Neural crest cell (in vitro differentiated cells): ENCODE data around the gene PRSS21. TPM values are rescaled to one million over a fixed set of nuclear protein-coding genes. Genes with fewer than 3 reads are reported as not detected.

ENCODE experiments used
- DNase-seq: peaks from one replicate; pipeline ENCODE4 v3.0.0; 2021; ENCODE audit warnings: low read depth, mixed read lengths, low spot score
- H3K27ac Mint-ChIP-seq: one replicate; pipeline ENCODE4 v1.8.0; 2021; ENCODE audit warnings: mild to moderate bottlenecking, mixed read lengths; ENCODE audit not compliant: unreplicated experiment
- H3K27me3 Mint-ChIP-seq: 2 replicates; pipeline ENCODE4 v1.8.0; 2021; ENCODE audit warnings: low read depth, mild to moderate bottlenecking, mixed read lengths
- H3K36me3 Mint-ChIP-seq: 2 replicates; pipeline ENCODE4 v1.8.0; 2021; ENCODE audit warnings: low read depth, mild to moderate bottlenecking, mixed read lengths
- H3K4me1 Mint-ChIP-seq: 2 replicates; pipeline ENCODE4 v1.8.0; 2021; ENCODE audit warnings: mixed read lengths
- H3K4me3 Mint-ChIP-seq: one replicate; pipeline ENCODE4 v1.8.0; 2021; ENCODE audit warnings: mild to moderate bottlenecking, mixed read lengths
- H3K9me3 Mint-ChIP-seq: 2 replicates; pipeline ENCODE4 v1.8.0; 2021; ENCODE audit warnings: mixed read lengths
- total RNA-seq: library from RNA; stranded (reverse); gene quantifications from 2 replicates; pipeline ENCODE4 v1.2.1, GENCODE V29; 2021
- TF ChIP-seq, protein P1 (sequence below): fragments of 200-600 bp; sonication (generic); conservative IDR thresholded peaks from 2 replicates; pipeline ENCODE4 v1.5.0; 2021; ENCODE audit warnings: antibody characterized with exemption, mild to moderate bottlenecking

PRSS21 gene
- total RNA-seq, 1 donor from 2014 or later, result not detected

DNA sequence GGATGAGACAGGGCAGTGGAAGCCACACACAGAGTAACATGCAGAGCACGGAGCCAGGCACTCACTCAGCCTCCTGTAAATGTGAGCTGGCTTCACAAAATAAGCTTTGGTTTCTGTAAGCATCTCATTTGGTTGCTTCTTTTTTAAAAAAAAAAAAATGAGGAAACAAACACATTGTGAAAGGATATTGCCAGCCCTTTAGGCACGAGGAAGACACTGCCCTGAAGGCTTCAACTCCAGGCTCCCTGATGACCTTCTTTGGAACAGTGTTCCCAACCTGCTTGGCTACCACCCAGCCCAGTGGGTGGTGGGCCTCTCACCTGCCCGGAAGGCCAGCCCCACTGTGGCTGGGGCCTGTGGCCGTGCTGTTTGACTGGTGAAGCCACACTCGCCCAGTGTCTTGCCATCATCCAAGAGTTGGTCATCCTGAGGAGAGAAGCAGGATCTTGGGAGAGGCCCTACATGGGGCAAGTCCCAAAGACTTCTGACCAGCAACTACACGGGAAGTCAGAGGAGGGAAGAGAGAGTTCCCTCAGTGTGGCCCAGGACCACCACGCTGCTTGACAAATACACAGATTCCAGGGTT lies 41.8 kb upstream of the PRSS21 start:
- TF ChIP-seq, protein P1, sequence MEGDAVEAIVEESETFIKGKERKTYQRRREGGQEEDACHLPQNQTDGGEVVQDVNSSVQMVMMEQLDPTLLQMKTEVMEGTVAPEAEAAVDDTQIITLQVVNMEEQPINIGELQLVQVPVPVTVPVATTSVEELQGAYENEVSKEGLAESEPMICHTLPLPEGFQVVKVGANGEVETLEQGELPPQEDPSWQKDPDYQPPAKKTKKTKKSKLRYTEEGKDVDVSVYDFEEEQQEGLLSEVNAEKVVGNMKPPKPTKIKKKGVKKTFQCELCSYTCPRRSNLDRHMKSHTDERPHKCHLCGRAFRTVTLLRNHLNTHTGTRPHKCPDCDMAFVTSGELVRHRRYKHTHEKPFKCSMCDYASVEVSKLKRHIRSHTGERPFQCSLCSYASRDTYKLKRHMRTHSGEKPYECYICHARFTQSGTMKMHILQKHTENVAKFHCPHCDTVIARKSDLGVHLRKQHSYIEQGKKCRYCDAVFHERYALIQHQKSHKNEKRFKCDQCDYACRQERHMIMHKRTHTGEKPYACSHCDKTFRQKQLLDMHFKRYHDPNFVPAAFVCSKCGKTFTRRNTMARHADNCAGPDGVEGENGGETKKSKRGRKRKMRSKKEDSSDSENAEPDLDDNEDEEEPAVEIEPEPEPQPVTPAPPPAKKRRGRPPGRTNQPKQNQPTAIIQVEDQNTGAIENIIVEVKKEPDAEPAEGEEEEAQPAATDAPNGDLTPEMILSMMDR, result no peak
- peak overlapping the region; percentile 75 for H3K27ac Mint-ChIP-seq
- DNase-seq, result no peak
- H3K4me3 Mint-ChIP-seq, result peak overlapping the region; percentile 96
- peaks cover 26% of the 10 kb centered on the region for H3K4me1 Mint-ChIP-seq
- H3K36me3 Mint-ChIP-seq, result peaks cover 9% of the 10 kb centered on the region
- H3K9me3 Mint-ChIP-seq, result no peaks in the 10 kb centered on the region
- peaks cover 9% of the 10 kb centered on the region for H3K27me3 Mint-ChIP-seq

DNA sequence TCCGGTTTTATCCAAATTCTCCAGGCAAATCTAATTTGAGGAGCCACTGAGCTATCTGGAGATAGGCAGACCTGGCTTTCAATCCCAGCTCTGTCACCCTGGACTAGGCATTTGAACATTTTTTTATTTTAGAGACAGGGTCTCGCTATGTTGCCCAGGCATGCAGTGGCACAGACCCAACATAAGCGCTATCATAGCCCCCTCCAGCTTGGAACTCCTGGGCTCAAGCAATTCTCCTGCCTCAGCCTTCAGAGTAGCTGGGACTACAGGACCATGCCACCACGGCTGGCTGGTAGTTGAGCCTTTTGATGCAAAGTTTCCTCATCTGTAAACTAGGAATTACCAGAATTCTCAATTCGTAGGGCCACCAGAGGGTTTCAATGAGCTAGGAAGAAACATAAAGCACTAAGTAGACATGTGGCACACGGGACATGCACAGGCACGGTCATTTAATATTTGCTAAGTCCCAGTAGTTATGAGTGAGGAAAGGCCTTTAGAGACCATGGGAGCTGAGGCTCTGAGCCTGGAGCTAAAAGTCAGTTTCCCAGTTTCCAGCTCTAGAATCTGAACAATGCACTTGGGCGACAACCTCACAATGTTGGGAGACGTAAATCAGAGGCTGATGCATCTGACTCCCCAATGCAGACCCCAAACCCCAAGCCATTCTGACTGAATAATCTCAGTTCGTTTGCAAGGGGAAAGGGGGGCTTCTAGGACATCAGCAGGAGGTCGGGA lies 41.1 kb upstream of the PRSS21 start:
- Mint-ChIP-seq H3K27me3 (peaks cover 9% of the 10 kb centered on the region), H3K9me3 (no peaks in the 10 kb centered on the region), H3K27ac (peak overlapping the region; percentile 97), H3K36me3 (peaks cover 9% of the 10 kb centered on the region), H3K4me1 (peaks cover 26% of the 10 kb centered on the region), H3K4me3 (peak overlapping the region; percentile 96)
- DNase-seq, result no peak
- TF ChIP-seq, protein P1, result no peak

DNA sequence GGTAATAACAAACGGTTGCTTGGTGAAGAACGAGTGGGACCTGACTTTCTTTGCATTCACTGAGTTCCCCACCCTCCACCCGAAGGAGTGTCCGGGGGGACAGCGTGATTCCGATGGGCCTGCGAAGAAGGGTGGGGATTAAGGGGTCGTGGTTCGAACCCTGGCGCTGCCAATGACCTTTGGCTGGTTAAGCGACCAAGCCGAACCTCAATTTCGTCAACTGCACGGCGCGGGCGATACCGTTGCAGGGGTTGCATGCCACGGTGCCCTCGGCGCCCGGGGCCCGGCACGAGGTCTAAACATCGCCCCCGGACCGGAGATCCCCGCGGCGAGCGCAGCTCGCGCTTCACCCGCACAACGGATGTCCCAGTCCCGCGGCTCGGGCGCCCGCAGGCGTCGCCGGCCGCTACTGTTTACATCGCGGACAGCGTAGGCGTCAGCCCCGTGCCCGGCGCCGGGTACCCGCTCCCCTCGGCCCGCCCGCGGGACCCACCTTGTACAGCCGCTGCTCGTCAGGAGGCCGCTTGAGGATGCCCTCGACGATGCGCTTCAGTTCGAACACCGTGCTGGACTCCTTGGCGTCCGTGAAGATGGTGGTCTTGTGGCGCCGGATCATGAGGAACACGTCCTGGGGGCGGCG lies 40.4 kb upstream of the PRSS21 start:
- H3K36me3 Mint-ChIP-seq, result peaks cover 9% of the 10 kb centered on the region

DNA sequence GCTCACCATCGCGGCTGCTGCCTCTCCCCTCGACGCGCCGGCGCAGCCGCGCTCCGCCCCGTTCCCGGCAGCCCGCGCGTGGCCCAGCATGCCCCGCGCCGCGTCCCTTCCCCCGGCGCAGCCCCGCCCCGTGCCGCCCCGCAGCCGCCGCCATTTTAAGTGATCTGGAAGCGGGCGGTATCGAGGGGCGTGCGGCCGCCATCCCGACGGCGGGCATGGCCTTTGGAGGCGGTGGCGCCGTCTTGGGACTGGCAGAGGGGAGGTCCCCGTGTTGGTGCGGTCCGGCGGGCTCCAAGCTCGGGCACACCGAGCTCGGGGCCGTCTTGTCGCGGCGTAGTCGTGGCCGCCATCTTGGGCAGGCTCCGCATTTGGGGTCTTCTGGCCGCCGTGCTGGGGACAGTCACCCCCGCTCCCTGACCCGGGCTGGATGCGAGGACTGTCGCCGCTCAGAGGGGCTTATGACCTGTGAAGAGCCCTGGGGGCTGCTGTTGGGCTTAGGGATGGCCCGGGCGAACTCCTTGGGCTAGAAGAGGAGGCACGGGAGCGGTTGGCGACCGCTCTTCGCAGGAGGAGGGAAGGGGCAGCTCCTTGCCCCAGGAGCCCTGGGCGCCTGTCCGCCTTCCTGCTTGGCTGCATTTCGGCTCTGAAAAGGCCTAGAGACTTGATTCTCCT lies 39.7 kb upstream of the PRSS21 start, which contains the start of gene ELOB:
TSS of gene ELOB (minus strand) at position 50 of the 672 bp plus-strand sequence. CDS start at position 9, 41 bp downstream.
- peak within 1 kb of the TSS; percentile 99 for H3K27ac Mint-ChIP-seq
- H3K4me3 Mint-ChIP-seq, result peak within 1 kb of the TSS; percentile 96
- no peaks in the 10 kb centered on the region for H3K9me3 Mint-ChIP-seq
- peaks cover 7% of the 10 kb centered on the region for H3K36me3 Mint-ChIP-seq
- TF ChIP-seq, protein P1, result no peak
- peaks cover 26% of the 10 kb centered on the region for H3K4me1 Mint-ChIP-seq
- H3K27me3 Mint-ChIP-seq, result peaks cover 9% of the 10 kb centered on the region
- DNase-seq, result peak; percentile 78

More for the DNA sequence above, 40.4 kb upstream of the PRSS21 start:
- H3K27ac Mint-ChIP-seq, result peak overlapping the region; percentile 97
- DNase-seq, result no peak
- H3K4me3 Mint-ChIP-seq, result peak overlapping the region; percentile 96
- TF ChIP-seq, protein P1, result no peak
- H3K4me1 Mint-ChIP-seq, result peaks cover 26% of the 10 kb centered on the region
- H3K27me3 Mint-ChIP-seq, result peaks cover 9% of the 10 kb centered on the region
- H3K9me3 Mint-ChIP-seq, result no peaks in the 10 kb centered on the region

DNA sequence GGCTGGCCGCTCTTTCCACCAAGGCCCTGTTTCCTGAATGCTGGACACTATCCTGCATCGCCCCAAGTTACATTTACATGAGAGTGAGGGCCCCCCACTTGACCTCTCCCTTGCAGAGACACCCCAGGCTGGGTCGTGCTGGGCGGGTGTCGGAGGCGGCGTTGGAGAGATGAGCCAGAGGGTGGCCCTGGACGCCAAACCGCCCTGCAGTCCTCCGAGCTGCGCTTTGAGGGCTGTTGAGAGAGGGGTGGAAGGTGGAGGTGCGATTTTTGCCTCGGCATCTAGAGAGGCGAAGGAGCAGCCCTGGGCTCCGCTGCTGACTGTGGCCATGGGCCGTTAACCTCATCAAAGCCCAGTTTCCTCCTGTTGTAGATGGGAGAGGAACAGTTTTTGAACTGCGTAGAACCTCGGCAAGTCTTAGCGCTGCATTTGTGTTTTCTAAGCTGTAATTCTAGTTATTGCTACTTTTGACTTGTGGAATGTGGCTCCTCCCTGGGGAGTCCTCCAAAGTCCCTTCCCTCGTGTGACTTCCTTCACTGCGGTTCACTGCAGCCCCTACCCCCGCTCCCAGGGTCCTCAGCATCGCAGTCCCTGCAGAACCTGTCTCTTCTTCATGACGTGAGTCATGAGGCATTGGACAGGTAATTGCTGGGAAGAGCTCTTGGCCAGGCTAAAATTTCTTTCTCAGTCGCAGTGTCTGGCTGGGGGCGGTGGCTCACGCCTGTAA lies 39.0 kb upstream of the PRSS21 start:
- Mint-ChIP-seq H3K9me3 (no peaks in the 10 kb centered on the region), H3K27ac (peak overlapping the region; percentile 99), H3K4me1 (peaks cover 20% of the 10 kb centered on the region), H3K4me3 (peak overlapping the region; percentile 96), H3K27me3 (peaks cover 4% of the 10 kb centered on the region), H3K36me3 (peaks cover 3% of the 10 kb centered on the region)
- no peak for DNase-seq
- TF ChIP-seq, protein P1, result no peak
